SIG-M5 treated with dmso at 0.1 percent for 504 hours (cell line): ENCODE results near the gene UVSSA.

Source experiments
- DNase-seq: peaks from one replicate; lab custom pipeline; 2025; ENCODE audit not compliant: unreplicated experiment; lab: John Stamatoyannopoulos, UW

The UVSSA gene

DNA sequence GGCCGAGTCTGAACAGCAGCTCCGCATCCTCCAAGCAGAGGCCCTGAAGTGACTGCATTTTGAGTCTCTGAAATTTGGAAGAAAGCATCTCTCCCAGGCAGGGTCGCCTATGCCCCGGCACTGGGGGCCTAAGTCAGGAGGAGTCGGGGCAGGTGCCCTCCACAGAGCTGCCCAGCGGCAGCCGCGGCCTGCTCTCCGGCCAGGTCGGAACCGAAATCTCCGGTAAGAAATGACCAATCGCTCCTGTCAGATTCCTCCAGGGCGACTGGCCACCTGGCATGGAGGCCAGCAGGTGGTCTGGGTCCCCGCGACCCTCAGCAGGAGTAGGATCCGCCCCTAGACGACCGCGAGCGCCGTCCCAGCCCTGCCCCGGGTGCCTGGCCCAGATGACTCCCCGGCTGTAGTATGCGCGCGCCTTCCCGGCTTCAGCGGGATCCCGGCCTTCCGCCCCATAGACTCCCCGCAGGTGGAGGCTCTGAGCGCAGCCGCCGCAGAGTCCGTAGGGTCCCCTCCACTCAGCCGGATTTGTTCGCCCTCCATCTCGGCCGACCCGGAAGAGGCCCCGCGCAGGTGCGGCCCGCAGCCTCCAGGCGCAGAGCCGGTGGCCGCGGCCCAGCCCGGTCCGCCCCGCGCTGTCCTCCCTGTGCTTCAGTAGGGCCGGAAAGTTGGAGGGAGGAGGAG, 57.7 kb downstream of the UVSSA start:
- no peak for DNase-seq

DNA sequence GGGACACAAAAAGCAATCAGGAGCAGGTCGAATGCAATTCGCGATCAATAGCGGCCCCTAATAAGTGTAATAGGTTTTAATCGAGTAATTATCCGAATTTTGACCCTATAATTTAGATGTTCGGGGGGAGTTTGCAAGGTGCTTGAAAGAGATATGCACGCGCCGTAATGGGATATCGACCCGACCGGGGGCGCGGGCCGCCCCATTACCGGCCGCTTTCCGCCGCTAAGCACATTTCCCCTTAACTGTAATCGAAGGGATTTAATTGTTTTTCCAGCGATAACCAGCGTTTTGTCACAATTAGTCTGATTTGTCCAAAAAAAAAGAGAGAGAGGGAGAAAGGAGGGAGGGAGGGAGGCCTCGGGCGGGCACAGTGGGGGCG, 58.2 kb downstream of the UVSSA start:
- no peak for DNase-seq

DNA sequence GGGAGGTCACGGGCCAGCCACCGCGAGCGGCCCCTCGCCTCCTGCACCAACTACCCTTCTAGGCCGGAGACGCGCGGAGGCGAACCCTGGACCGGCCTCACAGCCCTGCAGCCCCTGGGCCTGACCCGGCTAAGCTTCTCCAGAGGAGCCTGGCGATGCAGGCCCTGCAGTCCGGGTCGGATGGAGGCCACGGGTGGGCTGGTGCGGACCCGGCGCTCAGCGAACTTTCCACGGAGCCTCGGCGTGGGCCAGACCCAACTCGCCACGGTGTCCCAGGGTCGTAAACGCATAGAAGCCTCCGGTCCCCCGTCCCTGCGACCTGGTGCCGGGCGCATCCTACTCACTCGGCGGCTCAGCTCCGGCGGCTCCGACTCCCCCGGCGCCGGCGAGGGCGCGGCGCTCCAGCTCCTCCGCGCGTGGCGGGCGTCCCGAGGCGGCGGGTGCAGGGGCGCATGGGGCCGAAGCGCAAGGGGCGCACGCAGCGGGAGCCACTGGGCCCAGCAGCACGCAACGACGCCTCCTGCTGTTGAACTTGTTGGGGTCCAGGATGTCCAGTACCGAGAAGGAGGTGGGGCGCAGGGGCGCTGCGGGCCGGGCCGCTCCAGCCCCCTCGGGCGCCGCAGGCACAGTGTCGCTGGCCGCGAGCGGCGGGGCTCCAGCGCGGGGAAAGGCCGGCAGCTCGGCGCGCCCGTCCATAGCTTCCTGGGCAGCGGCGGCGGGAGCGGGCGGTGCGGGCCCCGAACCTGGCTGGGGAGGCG, 58.8 kb downstream of the UVSSA start:
- no peak for DNase-seq

DNA sequence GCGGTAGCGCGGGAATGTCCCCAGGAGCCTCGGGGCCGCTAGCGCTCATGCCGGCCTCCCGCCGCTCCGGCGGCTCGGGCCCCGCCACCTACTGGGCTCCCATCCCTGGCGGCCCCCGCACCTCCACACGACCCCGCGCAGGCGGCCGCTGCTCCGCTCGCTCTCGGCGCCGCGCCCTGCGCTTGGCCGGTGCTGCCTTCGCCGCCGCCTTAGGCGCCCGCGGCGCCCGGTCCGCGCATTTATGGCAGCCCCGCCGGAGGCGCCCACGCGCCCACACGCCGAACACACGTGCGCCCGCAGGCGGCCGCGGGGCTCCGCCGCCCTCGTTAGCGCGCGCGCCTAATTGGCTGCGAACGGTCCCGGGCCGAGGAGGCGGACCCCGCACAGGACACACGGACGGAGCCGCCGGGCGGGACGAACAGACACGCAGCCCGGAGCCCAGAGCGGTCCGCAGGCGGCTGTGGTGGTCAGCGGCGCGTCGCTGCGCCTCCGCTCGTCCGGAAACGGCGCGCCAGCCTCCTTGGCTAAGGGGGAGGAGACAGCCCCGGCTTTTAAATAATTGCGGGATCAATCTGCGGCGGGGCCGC, 59.5 kb downstream of the UVSSA start, which contains the start of gene NKX1-1:
NKX1-1 (minus strand) TSS at position 49 of the 587 bp plus-strand sequence; CDS start at position 49, 0 bp downstream.
- DNase-seq = no peak

DNA sequence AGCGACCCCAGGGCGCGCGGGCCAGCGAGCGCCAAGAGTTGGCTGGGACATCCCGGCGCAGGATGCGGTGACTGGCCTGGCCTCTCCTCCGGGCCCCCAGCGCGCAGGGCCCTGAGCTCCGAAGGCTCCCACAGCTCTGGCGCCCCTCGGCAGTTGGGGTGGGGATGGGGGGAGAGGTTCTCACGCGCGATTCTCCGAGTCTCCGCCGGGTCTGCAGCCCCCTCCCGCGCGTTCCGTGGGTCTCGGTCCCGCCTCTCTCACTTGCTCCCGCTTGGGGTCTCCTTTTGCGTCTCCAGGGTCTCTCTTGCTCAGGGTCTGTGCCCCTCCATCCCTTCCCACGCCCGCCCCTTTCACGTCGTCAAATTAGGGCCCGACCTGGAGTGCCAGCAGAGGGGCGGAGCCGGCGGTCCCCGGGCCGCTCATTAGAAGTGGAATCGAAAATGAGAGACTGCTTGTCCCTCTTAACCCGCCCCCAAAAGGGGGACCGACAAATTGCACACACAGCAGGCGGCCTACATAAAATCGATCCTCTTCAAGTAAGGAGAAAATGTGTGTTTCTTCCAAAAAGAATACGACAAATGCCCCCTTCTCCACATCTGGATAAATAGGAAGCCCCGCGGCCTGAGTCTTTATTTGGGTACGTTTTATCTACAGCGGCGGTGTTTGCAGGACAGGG, 60.1 kb downstream of the UVSSA start:
- no peak for DNase-seq

DNA sequence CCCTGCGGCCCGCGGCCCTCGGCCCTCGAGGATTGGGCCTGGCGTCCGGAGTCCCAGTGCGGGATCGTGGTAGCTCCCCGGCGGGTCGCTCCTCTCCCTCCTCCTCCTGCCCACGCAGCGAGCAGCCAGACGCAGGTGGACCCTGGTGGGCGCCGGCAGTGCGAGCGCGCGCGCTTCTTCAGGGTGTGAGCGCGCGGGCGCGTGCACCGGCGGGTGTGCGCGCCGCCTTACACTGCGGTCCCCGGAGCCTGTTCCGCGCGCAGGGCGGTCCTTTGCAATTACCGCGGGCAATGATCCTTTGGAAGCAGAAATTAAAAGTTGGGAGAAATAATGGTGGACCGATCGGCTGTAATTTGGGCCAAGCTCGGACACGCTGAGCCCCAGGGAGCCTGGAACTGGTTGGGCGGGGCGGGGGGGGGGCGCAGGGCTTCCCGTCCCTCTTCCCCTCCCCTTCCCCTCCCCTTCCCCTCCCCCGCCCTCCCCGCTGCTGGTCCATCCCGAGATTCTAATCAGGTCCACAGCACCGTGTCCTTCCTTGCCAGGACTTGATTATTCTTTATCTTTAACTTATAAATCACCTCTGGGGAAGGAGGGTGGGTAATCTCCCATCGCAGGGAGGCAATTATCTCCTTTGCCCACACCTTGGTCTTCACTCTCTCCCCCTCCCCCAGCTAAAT, 60.8 kb downstream of the UVSSA start:
- DNase-seq = no peak

DNA sequence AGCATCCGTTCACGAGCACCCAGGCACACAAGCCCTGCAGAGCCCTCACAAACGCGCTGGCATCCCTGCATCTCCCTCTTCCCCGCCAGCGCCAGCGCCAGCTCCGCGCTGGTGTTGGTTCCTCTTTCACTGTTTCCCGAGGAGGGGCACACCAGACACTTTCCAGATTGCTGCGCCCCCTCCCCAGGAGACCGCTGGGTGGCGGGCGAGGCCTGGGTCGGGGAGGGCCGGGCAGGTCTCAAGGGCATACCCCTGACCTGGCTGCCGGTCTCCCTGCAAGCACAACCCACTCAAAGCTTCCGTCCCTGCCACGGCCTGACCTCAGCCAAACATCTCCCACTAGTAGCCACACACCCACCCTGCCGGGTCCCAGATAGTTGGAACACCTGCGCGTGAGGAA, 61.4 kb downstream of the UVSSA start:
- no peak for DNase-seq

DNA sequence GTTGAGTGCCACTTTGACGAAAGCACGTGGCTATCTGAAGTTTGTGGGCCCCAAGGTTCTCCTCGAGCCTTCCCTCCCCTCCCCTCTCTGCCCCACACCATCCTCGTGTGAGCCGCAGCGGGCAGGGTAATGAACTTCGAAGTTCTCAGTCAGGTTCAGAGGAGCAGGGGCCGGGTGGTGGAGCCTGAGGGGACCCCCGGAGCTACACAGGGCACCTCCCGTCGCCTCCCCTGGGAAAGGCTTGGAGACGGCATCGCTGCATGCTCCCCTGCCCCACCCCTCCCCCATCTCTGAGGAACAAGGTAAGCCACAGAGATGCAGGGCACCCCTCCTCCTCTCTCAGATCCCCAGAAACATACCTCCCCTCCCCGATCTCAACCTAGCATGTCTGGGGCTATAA, 62.1 kb downstream of the UVSSA start:
- no peak for DNase-seq

DNA sequence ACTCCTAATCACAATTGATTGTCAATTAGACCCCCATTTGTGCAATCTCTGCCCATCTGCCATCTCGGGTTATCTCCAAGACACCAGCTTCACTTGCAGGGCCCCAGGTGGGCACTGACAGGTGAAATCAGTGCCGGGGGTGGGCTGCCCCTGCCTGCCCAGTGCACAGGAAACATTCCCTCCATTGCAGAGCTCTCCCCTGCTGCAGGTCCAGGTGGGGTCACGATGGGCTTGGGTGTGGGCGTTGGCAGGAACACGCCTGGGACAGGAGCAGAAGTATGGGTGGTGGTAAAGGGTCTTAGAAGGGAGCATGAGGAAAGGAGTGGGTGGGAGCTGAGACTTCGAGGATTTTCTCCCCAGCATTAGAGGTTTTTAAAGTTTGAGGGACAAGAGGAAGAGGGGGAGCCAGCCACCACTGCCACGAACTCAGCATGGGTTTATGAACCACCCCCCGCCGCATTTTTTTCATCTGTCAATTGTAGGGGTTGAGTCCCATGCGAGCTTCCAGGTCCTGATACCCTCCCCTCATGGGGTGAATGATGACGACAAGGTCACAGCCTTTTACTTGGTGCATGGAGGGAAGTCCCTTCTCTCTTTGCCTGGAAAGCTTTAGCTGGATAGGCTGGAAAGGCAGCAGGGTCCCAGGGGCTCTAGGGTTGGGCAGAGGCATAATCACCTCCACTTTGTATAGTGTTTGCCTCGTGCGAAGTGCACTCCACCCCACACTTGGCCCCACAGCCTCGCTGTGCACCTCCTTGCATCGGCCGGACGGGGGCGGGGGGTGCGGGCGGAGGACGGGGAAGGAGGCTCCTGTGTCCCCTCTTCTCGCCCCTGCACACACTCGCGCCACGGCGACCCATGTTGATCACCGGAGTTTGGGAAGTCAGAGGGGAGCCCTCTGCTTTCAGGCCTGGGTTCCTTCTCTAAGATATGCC, 62.8 kb downstream of the UVSSA start:
- no peak for DNase-seq

DNA sequence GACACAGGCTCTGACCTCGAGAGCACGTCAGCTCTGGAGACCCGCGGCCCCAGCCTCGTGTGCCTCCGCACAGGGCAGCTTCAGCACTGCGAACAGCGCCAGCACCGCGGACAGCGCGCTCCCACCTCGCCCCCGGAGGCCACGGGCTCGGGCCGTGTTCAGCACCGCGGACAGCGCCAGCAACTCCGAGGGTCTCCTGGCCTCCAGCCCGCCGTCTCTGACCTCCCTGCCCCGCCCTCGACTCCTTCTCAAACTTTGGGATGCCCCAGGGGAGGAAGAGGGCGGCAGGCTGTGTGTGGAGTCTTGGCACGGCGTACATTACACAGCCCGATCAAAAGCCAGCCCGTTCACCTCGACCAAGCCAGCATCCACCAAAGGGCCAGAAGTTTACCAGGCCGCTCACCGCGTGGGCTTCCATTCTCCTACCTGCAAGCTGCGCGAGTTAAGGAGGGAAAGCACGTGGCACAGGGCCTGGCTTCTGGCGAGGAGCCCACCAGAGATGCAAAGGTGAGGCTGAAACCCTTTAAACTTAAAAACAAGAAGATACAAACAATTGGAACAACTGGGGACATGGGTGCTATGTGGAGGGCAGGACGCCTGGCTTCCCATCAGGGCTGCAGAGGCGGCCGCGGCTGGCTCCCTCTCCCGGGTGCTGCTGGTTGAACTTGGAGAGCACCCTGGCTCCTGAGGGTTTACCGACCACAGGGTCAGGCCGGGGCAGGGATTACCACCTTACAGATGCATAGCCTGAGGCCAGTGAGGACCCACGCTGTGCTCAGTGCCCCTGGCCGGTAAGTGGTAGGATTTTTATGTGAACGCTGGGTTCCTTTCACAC, 63.7 kb downstream of the UVSSA start:
- DNase-seq = no peak

DNA sequence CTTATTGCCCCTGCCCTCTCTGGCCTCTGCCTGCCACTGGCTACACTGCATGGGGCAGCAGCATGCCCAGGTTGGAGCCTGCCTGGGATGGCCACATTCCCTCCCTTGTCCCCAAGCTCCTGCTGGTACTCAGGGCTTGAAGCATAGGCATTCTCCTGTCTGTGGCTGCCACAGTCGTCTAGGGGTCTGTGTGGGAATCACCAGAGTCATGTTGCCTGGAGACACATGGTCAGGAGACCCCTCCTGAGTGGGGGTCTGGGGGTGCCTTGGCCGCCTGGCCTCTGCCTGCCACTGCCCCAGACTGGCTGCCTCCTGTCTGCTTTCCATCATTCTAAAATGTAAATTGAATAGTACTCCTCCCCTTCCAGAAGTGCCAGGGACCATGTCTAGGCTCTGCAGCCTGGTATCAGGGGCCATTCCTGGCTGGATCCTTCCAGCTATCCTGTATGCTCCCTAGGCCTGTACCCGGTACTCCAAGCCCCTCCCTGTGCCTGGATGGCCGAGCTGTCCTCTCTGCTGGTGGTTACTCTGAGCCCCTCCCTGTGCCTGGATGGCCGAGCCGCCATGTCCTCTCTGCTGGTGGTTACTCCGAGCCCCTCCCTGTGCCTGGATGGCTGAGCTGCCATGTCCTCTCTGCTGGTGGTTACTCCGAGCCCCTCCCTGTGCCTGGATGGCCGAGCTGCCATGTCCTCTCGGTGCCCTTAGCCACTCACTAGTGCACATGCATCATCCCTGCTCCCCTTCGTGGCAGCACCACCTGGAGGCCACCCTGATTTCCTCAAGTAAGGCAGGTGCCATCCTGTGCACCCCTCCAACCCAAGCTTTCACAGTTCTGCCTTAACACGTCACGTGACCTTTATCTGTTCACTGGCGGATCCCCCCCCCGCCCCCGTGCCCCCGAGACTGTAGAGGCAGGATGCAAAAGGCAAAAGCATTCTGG, 64.7 kb downstream of the UVSSA start:
- DNase-seq = no peak

DNA sequence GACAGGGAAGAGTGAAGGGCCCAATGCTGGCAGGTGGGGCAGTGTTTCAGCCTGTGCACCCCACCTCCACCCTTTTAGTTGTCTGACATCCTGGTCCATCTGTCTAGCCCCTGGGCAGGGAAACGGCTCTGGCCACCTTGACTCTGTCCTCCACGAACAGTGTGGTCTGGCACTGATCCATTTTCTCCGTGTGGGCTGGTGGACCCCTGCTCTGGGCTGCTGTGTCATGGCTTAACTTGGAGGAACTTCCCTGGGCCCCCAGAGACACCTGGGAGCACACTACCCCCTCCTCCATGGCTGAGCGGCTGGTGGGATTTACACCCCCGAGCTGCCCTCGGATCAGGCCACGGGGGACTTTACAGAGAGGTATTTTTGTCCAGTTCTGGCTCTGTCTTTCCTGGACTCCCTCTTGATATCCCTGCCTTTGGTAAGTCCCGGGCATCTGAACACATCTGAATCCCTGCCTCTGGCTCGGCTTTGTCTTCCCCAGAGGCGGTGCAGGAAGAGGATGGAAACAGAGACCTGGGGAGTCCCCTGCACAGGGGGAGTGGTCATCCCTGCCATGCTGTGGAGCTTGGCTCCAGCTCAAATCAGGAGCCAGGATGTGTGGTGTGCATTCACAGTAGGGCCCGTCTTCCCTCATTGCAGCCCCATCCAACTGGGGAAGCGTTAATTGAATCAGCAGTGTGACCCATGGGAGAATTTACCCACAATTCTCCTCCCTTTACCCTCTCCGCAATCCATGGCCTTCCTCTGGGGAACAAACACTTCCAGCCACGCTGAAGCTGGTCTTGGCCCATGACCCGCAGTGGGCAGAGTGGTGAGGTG, 65.6 kb downstream of the UVSSA start:
- no peak for DNase-seq

DNA sequence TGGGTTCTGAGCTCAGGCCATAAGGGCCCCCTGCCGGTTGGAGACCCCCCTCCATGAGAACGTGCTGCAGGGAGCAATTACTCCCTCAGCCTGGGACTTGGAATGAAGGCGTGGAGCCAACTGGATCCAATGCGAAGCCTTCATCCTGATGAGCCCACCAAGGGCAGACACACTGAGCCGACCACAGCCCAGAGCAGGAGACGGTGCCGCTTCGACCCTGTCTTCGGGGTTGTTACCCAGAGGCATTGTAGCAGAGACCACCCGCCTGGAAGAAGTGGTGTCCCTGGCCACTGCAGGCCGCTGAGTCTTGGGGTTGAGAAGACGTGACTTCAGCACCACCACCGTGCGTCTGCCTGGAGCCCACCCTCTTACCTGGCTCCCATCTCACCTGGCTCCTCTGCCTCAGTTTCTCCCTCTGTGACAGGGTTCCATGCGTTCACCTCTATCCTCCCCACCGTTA, 66.2 kb downstream of the UVSSA start:
- DNase-seq = no peak

DNA sequence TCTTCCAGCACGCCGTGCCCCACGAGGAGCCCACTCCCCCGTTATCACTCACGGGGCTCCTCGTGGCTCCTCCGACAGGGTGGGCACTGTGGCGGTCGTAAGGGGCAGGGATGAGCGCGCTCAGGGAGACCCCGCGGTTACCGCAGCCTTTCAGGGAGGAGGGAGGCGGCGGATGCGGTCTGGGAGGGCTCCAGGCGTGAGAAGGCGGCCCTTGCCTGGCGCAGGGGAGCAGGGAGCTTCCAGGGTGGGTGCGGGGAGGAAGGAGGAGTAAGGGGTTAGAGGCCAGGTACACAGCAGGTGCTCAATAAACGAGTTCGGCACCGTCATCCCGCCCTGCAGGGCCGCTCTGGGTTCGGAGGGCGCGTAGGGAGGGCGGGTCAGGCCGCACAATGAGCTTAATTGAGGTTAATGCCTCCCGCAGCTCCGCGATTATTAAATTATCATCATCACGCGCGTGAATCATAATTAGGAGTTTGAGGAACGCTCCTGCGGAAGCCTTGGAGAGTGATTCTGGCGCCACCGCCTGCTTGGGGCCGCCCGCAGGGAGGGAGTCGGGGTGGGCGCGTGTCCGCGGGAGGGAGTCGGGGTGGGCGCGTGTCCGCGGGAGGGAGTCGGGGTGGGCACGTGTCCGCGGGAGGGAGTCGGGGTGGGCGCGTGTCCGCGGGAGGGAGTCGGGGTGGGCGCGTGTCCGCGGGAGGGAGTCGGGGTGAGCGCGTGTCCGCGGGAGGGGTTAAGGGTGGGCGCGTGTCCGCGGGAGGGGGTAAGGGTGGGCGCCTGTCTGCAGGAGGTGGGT, 66.9 kb downstream of the UVSSA start:
- no peak for DNase-seq

DNA sequence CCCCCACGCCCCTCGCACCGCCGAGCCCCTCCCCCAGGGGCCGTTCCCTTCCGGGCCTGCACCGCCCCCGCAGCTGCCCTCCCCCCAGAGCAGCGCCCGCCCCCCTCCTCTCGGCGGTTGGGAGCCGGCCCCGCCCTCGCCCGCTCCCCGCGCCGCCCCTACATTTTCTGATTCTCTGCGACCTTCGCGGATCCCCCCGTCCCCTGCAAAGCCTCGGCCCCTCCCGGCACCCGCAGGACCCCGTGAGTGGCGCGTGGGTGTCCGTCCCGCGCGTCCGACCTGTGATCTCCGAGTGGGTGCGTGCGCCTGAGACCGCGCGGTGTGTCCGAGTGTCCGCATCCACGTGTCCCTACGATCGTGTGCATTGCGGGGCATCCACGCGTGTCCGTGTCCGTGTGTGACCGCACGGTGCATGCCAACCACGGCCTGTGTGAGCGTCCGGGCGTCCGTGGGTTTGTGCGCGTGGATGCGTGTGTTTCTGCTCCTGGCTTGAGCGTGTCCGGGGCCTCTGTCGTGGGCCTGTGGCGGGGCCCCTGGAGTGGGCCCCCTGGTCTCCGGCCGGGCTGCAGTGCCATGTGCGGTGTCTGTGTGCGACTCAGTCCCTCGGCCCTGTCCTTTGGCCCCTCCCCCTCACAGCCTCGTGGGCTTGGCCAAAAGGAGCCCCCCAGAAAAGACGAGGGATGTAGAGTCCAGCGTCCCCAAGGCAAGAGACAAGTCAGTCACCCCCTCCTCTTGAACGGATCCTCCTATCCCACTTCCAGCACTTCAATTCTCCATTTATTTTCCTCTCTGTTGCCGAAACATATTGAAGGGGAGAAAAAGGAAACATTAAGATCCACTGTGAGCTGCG, 68.0 kb downstream of the UVSSA start:
- DNase-seq = no peak

DNA sequence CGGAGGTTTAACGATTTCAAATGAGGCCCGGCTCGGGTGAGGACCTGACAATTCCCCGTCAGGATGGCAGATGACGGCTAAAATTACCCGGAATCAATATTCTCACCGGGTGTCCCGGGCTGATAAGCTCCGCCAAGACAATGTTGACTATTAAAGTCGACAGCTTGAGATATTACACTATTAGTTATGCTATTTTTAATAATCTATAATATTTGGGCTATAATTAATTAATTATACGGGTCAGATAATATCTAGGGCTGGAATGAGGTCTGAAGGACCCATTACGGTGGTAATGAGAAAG, 68.6 kb downstream of the UVSSA start:
- DNase-seq = no peak
